GDM1 (cell line): ENCODE results near the gene MEMO1.
"Not testable (repeated sequence)": the region's sequence is repeated elsewhere in the genome, so short reads cannot be mapped to it uniquely, and the experiment has no call there.

Source experiments
- DNase-seq: peaks from one replicate; lab custom pipeline; 2025; lab: John Stamatoyannopoulos, UW

Gene MEMO1

GRCh38 chr2:31957354-31958139, 53.3 kb downstream of the MEMO1 start:
- no peak for DNase-seq

GRCh38 chr2:31956934-31957333, 53.9 kb downstream of the MEMO1 start:
- not testable (repeated sequence) for DNase-seq

GRCh38 chr2:31956312-31956711, 54.5 kb downstream of the MEMO1 start:
- DNase-seq, result no peak

GRCh38 chr2:31953095-31953494, 57.7 kb downstream of the MEMO1 start:
- DNase-seq, result not testable (repeated sequence)

- DNase-seq, result no peak
Measured at GRCh38 chr2:31950946-31951562, 59.8 kb downstream of the MEMO1 start.

- no peak for DNase-seq
Measured at GRCh38 chr2:31947871-31948270, 62.9 kb downstream of the MEMO1 start.

GRCh38 chr2:31946838-31947237, 64.0 kb downstream of the MEMO1 start:
- DNase-seq, result no peak

GRCh38 chr2:31945572-31945935, 65.3 kb downstream of the MEMO1 start:
- DNase-seq, result no peak

GRCh38 chr2:31944828-31945571, 65.8 kb downstream of the MEMO1 start:
- DNase-seq, result no peak

GRCh38 chr2:31943636-31944225, 67.1 kb downstream of the MEMO1 start:
- no peak for DNase-seq

GRCh38 chr2:31940920-31941319, 69.9 kb downstream of the MEMO1 start:
- no peak for DNase-seq

- no peak for DNase-seq
Measured at GRCh38 chr2:31937741-31938140, 73.1 kb downstream of the MEMO1 start.

- DNase-seq, result no peak
Measured at GRCh38 chr2:31935370-31935769, 75.4 kb downstream of the MEMO1 start.

GRCh38 chr2:31933066-31933465, 77.7 kb downstream of the MEMO1 start:
- DNase-seq, result no peak

- no peak for DNase-seq
Measured at GRCh38 chr2:31932589-31932988, 78.2 kb downstream of the MEMO1 start.

- DNase-seq, result no peak
Measured at GRCh38 chr2:31931916-31932315, 78.9 kb downstream of the MEMO1 start.

- DNase-seq, result no peak
Measured at GRCh38 chr2:31925517-31925916, 85.3 kb downstream of the MEMO1 start.

GRCh38 chr2:31923662-31924061, 87.1 kb downstream of the MEMO1 start:
- DNase-seq, result no peak

- DNase-seq, result no peak
Measured at GRCh38 chr2:31922542-31923408, 88.0 kb downstream of the MEMO1 start.

- DNase-seq, result no peak
Measured at GRCh38 chr2:31920962-31921361, 89.8 kb downstream of the MEMO1 start.

GRCh38 chr2:31919499-31919898, 91.3 kb downstream of the MEMO1 start:
- DNase-seq, result no peak

GRCh38 chr2:31909661-31910060, 101.1 kb downstream of the MEMO1 start:
- no peak for DNase-seq
